HCT116 (cell line): ENCODE data around the gene USP1. TPM values are rescaled to one million over a fixed set of nuclear protein-coding genes. Genes with fewer than 3 reads are reported as not detected.
A peak's percentile ranks its signal among the peaks of the same experiment; 100 is the strongest.

Experiments used
- ATAC-seq: fragments of 200-7000 bp; cut with Tn5 transposase; 2 replicates; pipeline ENCODE4 v1.9.1; 2020; ENCODE audit warnings: mild to moderate bottlenecking, moderate library complexity
- BruUV-seq: library from RNA; stranded (reverse); fragments of 400-500 nt; replicated peaks from 2 replicates; lab custom pipeline; 2021; lab: Mats Ljungman, UMichigan
- CTCF ChIA-PET: fragments of 300-600 bp; sonication (Branson Sonifier 250); formaldehyde crosslinking; loops from one replicate; lab custom pipeline; 2021; ENCODE audit warnings: antibody characterized with exemption; lab: Charles Lee
- POLR2A ChIA-PET: fragments of 300-600, 350-600 bp; sonication (Branson Sonifier 250); formaldehyde crosslinking; loops from one replicate; lab custom pipeline; 2021; ENCODE audit warnings: antibody characterized with exemption; lab: Charles Lee
- RAD21 ChIA-PET, 2 experiments: fragments of 300-600 bp; sonication (Branson Sonifier 250); formaldehyde crosslinking; loops; one replicate each; lab custom pipeline; 2023; ENCODE audit warnings: low total read pairs in 2 of 2; ENCODE audit not compliant: uncharacterized antibody in 2 of 2, unreplicated experiment in 2 of 2, low non-redundant PET in 1 of 2; lab: Charles Lee
- DNase-seq: peaks from one replicate; pipeline ENCODE4 v3.0.0-alpha.2; 2010; ENCODE audit warnings: low read depth, low spot score
- H2AFZ ChIP-seq: fragments of 200-600 bp; shearing (Covaris generic), sonication (generic); 2 replicates; pipeline ENCODE4 v1.6.1; 2017; ENCODE audit warnings: low read depth, mixed run types, mixed read lengths, antibody characterized with exemption, low read length; ENCODE audit not compliant: poor library complexity, severe bottlenecking
- H3K27ac ChIP-seq: 2 replicates; pipeline ENCODE4 v1.5.1; 2012; ENCODE audit warnings: low read depth, low read length
- H3K27me3 ChIP-seq: fragments of 200-600 bp; sonication (generic); 2 replicates; pipeline ENCODE4 v1.6.1; 2016; ENCODE audit warnings: mixed run types, low read length, mixed read lengths; ENCODE audit not compliant: insufficient read depth
- H3K36me3 ChIP-seq, 2 experiments: fragments of 200-500 bp in 1 of 2; fragments of 200-600 bp in 1 of 2; sonication (Bioruptor generic) in 1 of 2; sonication (generic) in 1 of 2; 2 replicates each; pipeline versions ENCODE4 v1.5.1 to v1.6.1; 2014 to 2016; ENCODE audit warnings: low read length in 2 of 2, inconsistent platforms in 1 of 2, mixed read lengths in 1 of 2, mixed run types in 1 of 2; ENCODE audit not compliant: insufficient read depth in 2 of 2, control insufficient read depth in 1 of 2
- H3K4me1 ChIP-seq, 2 experiments: fragments of 200-600 bp in 1 of 2; sonication (generic) in 1 of 2; 2 replicates each; pipeline versions ENCODE4 v1.5.1 to v1.6.1; 2012 to 2017; ENCODE audit warnings: low read length in 2 of 2, inconsistent platforms in 1 of 2, mild to moderate bottlenecking in 1 of 2, mixed read lengths in 1 of 2, mixed run types in 1 of 2, moderate library complexity in 1 of 2; ENCODE audit not compliant: insufficient read depth in 2 of 2, control insufficient read depth in 1 of 2
- H3K4me2 ChIP-seq: fragments of 200-600 bp; sonication (generic); 2 replicates; pipeline ENCODE4 v1.6.1; 2017; ENCODE audit warnings: mixed run types, low read length, mixed read lengths
- H3K4me3 ChIP-seq, 2 experiments: fragments of 200-600 bp in 1 of 2; sonication (generic) in 1 of 2; replicated peaks in 1 of 2; 2 replicates each; pipeline ENCODE4 v1.5.1; 2011 to 2016; ENCODE audit warnings: low read length in 2 of 2, control low read depth in 1 of 2, low read depth in 1 of 2, mild to moderate bottlenecking in 1 of 2, mixed read lengths in 1 of 2, mixed run types in 1 of 2
- H3K79me2 ChIP-seq: fragments of 200-600 bp; sonication (generic); 2 replicates; pipeline ENCODE4 v1.6.1; 2017; ENCODE audit warnings: mild to moderate bottlenecking, mixed run types, low read length, moderate library complexity, mixed read lengths; ENCODE audit not compliant: insufficient read depth
- H3K9ac ChIP-seq: fragments of 200-600 bp; sonication (generic); 2 replicates; pipeline ENCODE4 v1.6.1; 2016; ENCODE audit warnings: low read length, mixed read lengths
- H3K9me2 ChIP-seq: fragments of 200-600 bp; sonication (generic), shearing (Covaris generic); 2 replicates; pipeline ENCODE4 v1.6.1; 2017; ENCODE audit warnings: mixed run types, mild to moderate bottlenecking, moderate library complexity; ENCODE audit not compliant: insufficient read depth
- H3K9me3 ChIP-seq, 2 experiments: fragments of 200-500 bp in 1 of 2; fragments of 200-600 bp in 1 of 2; sonication (Bioruptor generic) in 1 of 2; sonication (generic) in 1 of 2; 2 replicates each; pipeline ENCODE4 v1.6.1; 2014 to 2017; ENCODE audit warnings: low read length in 2 of 2, mixed read lengths in 2 of 2, inconsistent platforms in 1 of 2, low read depth in 1 of 2, mild to moderate bottlenecking in 1 of 2, mixed run types in 1 of 2, moderate library complexity in 1 of 2; ENCODE audit not compliant: control insufficient read depth in 1 of 2, insufficient read depth in 1 of 2
- H4K20me1 ChIP-seq: fragments of 200-600 bp; sonication (generic), shearing (Covaris generic); 2 replicates; pipeline ENCODE4 v1.6.1; 2017; ENCODE audit warnings: mixed run types, mild to moderate bottlenecking, moderate library complexity; ENCODE audit not compliant: insufficient read depth
- CTCF ChIP-seq, 3 experiments: fragments of 200-600 bp in 1 of 3; sonication (generic) in 1 of 3; IDR thresholded peaks in 2 of 3; conservative IDR thresholded peaks in 1 of 3; 2 replicates each; pipeline ENCODE4 v1.5.1; 2012 to 2017; ENCODE audit warnings: low read depth in 2 of 3, low read length in 2 of 3, antibody characterized with exemption in 1 of 3, borderline replicate concordance in 1 of 3, control low read depth in 1 of 3, mild to moderate bottlenecking in 1 of 3, mixed read lengths in 1 of 3, mixed run types in 1 of 3, moderate library complexity in 1 of 3; ENCODE audit not compliant: insufficient read depth in 1 of 3
- EZH2 ChIP-seq: fragments of 200-600 bp; sonication (generic); IDR thresholded peaks from 2 replicates; pipeline ENCODE4 v1.6.1; 2017; ENCODE audit warnings: antibody characterized with exemption, mixed run types
- FOSL1 ChIP-seq: IDR thresholded peaks from 2 replicates; pipeline ENCODE4 v1.6.1; 2012; ENCODE audit warnings: low read depth
- POLR2A ChIP-seq: IDR thresholded peaks from 2 replicates; pipeline ENCODE4 v1.7.0; 2011; ENCODE audit warnings: borderline replicate concordance; ENCODE audit not compliant: insufficient read depth, insufficient read length; ENCODE audit errors: extremely low read depth
- RAD21 ChIP-seq: IDR thresholded peaks from 2 replicates; pipeline ENCODE4 v1.6.1; 2012; ENCODE audit warnings: low read depth, mild to moderate bottlenecking
- REST ChIP-seq: IDR thresholded peaks from 2 replicates; pipeline ENCODE4 v1.6.1; 2012; ENCODE audit warnings: low read depth
- SIN3A ChIP-seq: IDR thresholded peaks from 2 replicates; pipeline ENCODE4 v1.6.1; 2012; ENCODE audit warnings: low read depth
- intact Hi-C: fragments of 100-400 bp; cut with micrococcal nuclease; formaldehyde crosslinking; loops from 2 replicates; pipeline ENCODE4 v1.10.0; 2022
- total RNA-seq: library from RNA; stranded (reverse); gene quantifications from one replicate; pipeline ENCODE4 v1.2.1, GENCODE V29; 2021; ENCODE audit not compliant: unreplicated experiment

The USP1 gene
- total RNA-seq, 1 experiment from 2014 or later = 37.8 TPM

GRCh38 chr1:62407398-62408009 lies 29.3 kb upstream of the USP1 start:
- intact Hi-C loops = loop anchor here (1.0 to 5.0 kb wide), 3 partner anchors 115 to 325 kb away; no protein-coding TSS in a partner anchor
- no peaks in the 10 kb centered on the region for H3K79me2 ChIP-seq
- DNase-seq = peak; percentile 33
- H3K4me2 ChIP-seq = no peak overlapping the region
- no peaks in the 10 kb centered on the region for H3K4me1 ChIP-seq
- H3K9me2 ChIP-seq = no peaks in the 10 kb centered on the region
- no peaks in the 10 kb centered on the region for H3K9me3 ChIP-seq
- H3K9ac ChIP-seq = no peak overlapping the region
- H3K4me3 ChIP-seq = no peak overlapping the region
- no peak overlapping the region for H3K27ac ChIP-seq
- POLR2A ChIA-PET = no interaction called here
- TF ChIP-seq CTCF (IDR thresholded peaks at IDR 0.05 in 2 of 3, conservative IDR thresholded peaks at IDR 0.05 in 1 of 3; ENCODE audit: borderline replicate concordance in 1 of 3, insufficient read depth in 1 of 3, low read depth in 2 of 3, low read length in 2 of 3) = peak; percentile 63 to 91 (median 86)
- TF ChIP-seq POLR2A = no peak
- no peak for TF ChIP-seq FOSL1
- TF ChIP-seq RAD21 = peak; percentile 90
- TF ChIP-seq, all 23 proteins: peak for 2
- RAD21 ChIA-PET = interaction anchor here (0.5 to 1.9 kb wide), 3 partner anchors 232 to 271 kb away, joined by 4 to 5 read pairs (median 5); no protein-coding TSS in a partner anchor
- no peaks in the 10 kb centered on the region for H4K20me1 ChIP-seq
- H3K36me3 ChIP-seq = no peaks in the 10 kb centered on the region
- CTCF ChIA-PET = interaction anchor here (1.0 to 6.6 kb wide), 3 partner anchors 11 to 232 kb away, joined by 3 to 84 read pairs (median 3); no protein-coding TSS in a partner anchor
- H2AFZ ChIP-seq = no peak overlapping the region
- peak; percentile 81 for ATAC-seq
- no TSS peak for BruUV-seq
- H3K27me3 ChIP-seq = no peaks in the 10 kb centered on the region

- Histone ChIP-seq H3K36me3 (no peaks in the 10 kb centered on the region), H3K27ac (no peak overlapping the region), H2AFZ (no peak overlapping the region), H3K4me1 (no peaks in the 10 kb centered on the region), H3K4me3 (no peak overlapping the region), H3K79me2 (no peaks in the 10 kb centered on the region), H4K20me1 (no peaks in the 10 kb centered on the region), H3K9me3 (no peaks in the 10 kb centered on the region), H3K4me2 (no peak overlapping the region), H3K9ac (no peak overlapping the region), H3K27me3 (no peaks in the 10 kb centered on the region), H3K9me2 (no peaks in the 10 kb centered on the region)
- no peak for DNase-seq
- intact Hi-C loops = no loop called here
- CTCF ChIA-PET = no interaction called here
- no peak for ATAC-seq
- RAD21 ChIA-PET = no interaction called here
- TF ChIP-seq REST (no peak), SIN3A (no peak), EZH2 (no peak)
- POLR2A ChIA-PET = no interaction called here
- no TSS peak for BruUV-seq
These were observed 21.2 kb upstream of the USP1 start for GRCh38 chr1:62415687-62416086.
